Fibroblast of skin of scalp (primary cell): ENCODE data around the gene CDK17. TPM values are rescaled to one million over a fixed set of nuclear protein-coding genes. Genes with fewer than 3 reads are reported as not detected.
A peak's percentile ranks its signal among the peaks of the same experiment; 100 is the strongest.
"Not testable (repeated sequence)": the region's sequence is repeated elsewhere in the genome, so short reads cannot be mapped to it uniquely, and the experiment has no call there.

ENCODE experiments used
- DNase-seq: peaks from one replicate; pipeline ENCODE4 v3.0.0-alpha.2; 2013
- polyA plus RNA-seq, 2 experiments: library from polyadenylated mRNA; unstranded; fragments of 120-200 nt; gene quantifications; one replicate each; pipeline ENCODE4 v1.2.1, GENCODE V29; 2013; ENCODE audit not compliant: insufficient read length in 2 of 2

The CDK17 gene
- polyA plus RNA-seq (2013, experiment 1 of 2; ENCODE audit: insufficient read length) = 21.9 TPM
- polyA plus RNA-seq (2013, experiment 2 of 2; ENCODE audit: insufficient read length) = 25.1 TPM

GRCh38 chr12:96399919-96400630 lies at the start of gene CDK17:
Gene CDK17, minus strand, starts transcription at chr12:96400439. Its CDS starts 65,603 bp downstream, at chr12:96334836.
- DNase-seq = peak; percentile 90

- DNase-seq = peak; percentile 12
Measured at GRCh38 chr12:96448300-96448699, 48.1 kb upstream of the CDK17 start.

- DNase-seq = no peak
Measured at GRCh38 chr12:96447256-96447655, 47.0 kb upstream of the CDK17 start.

GRCh38 chr12:96445691-96446583 lies 45.7 kb upstream of the CDK17 start:
- DNase-seq = peak; percentile 70

- no peak for DNase-seq
Measured at GRCh38 chr12:96444399-96444798, 44.2 kb upstream of the CDK17 start.

GRCh38 chr12:96442906-96443305 lies 42.7 kb upstream of the CDK17 start:
- no peak for DNase-seq

- no peak for DNase-seq
Measured at GRCh38 chr12:96441816-96442215, 41.6 kb upstream of the CDK17 start.

GRCh38 chr12:96438330-96438729 lies 38.1 kb upstream of the CDK17 start:
- DNase-seq = no peak

GRCh38 chr12:96437171-96437445 lies 36.9 kb upstream of the CDK17 start:
- no peak for DNase-seq

GRCh38 chr12:96436366-96437170 lies 36.3 kb upstream of the CDK17 start:
- no peak for DNase-seq

- DNase-seq = peak; percentile 82
Measured at GRCh38 chr12:96434107-96434506, 33.9 kb upstream of the CDK17 start.

GRCh38 chr12:96432496-96433321 lies 32.5 kb upstream of the CDK17 start:
- not testable (repeated sequence) for DNase-seq

- no peak for DNase-seq
Measured at GRCh38 chr12:96431067-96431466, 30.8 kb upstream of the CDK17 start.

- peak; percentile 100 for DNase-seq
Measured at GRCh38 chr12:96427269-96427729, 27.1 kb upstream of the CDK17 start.

GRCh38 chr12:96425951-96426350 lies 25.7 kb upstream of the CDK17 start:
- peak; percentile 38 for DNase-seq

GRCh38 chr12:96425321-96425720 lies 25.1 kb upstream of the CDK17 start:
- DNase-seq = peak; percentile 94

GRCh38 chr12:96424601-96425000 lies 24.4 kb upstream of the CDK17 start:
- peak; percentile 25 for DNase-seq

- DNase-seq = peak; percentile 81
Measured at GRCh38 chr12:96422192-96422591, 22.0 kb upstream of the CDK17 start.

- no peak for DNase-seq
Measured at GRCh38 chr12:96421014-96421413, 20.8 kb upstream of the CDK17 start.

- peak; percentile 73 for DNase-seq
Measured at GRCh38 chr12:96420277-96420835, 20.1 kb upstream of the CDK17 start.

GRCh38 chr12:96419576-96420276 lies 19.5 kb upstream of the CDK17 start:
- DNase-seq = no peak
